ENCODE results near the gene GABARAPL1. TPM values are rescaled to one million over a fixed set of nuclear protein-coding genes. Genes with fewer than 3 reads are reported as not detected.

GABARAPL1 gene
- total and polyA plus RNA-seq, 2 of the 13 experiments (the other 11 are each of a cell fraction or from before 2014, with no cell fraction given) = 7.9 to 26.1 TPM

DNA sequence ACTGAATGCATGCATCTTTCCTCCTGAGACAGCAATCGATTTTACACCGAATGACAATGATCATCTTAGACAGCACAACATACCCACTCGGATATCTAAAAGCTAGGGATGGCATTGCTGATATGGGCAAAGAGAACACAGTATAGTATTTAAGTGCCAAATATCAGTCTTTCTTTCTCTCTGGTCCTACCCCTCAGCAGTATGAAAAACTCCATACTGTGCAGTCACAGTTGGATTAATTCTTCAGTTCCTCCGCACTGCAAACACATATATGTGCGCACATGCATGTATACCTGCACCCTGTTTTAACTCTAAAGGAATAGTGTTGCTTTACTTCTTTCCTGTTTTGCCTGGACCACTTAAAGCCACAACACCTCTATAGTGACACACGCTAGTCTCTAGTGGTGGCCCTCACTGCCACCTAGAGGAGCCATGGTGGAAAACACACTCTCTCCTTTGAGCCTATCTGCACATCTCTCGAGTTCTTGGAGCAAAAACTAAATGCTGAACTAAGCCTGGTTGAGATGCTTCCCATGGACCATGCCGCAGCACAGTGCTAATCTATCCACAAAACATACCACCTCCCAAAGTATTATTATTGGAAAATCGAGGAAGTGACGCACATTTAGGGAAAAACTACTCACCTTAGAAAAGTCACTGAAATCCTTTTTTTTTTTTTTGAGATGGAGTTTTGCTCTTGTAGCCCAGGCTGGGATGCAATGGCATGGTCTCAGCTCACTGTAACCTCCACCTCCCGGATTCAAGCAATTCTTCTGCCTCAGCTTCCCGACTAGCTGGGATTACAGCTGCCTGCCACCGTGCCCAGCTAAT, 21.9 kb upstream of the GABARAPL1 start (continued):
- TF ChIP-seq, protein P1, sequence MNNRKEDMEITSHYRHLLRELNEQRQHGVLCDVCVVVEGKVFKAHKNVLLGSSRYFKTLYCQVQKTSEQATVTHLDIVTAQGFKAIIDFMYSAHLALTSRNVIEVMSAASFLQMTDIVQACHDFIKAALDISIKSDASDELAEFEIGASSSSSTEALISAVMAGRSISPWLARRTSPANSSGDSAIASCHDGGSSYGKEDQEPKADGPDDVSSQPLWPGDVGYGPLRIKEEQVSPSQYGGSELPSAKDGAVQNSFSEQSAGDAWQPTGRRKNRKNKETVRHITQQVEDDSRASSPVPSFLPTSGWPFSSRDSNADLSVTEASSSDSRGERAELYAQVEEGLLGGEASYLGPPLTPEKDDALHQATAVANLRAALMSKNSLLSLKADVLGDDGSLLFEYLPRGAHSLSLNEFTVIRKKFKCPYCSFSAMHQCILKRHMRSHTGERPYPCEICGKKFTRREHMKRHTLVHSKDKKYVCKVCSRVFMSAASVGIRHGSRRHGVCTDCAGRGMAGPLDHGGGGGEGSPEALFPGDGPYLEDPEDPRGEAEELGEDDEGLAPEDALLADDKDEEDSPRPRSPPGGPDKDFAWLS (CRISPR knock-in tag; IDR thresholded peaks at IDR 0.05; ENCODE audit: borderline replicate concordance) = no peak
- no peak for TF ChIP-seq ARNT (IDR thresholded peaks at IDR 0.05)
- TF ChIP-seq MTA3 (CRISPR knock-in tag; IDR thresholded peaks at IDR 0.05) = no peak
- TF ChIP-seq, protein P2, sequence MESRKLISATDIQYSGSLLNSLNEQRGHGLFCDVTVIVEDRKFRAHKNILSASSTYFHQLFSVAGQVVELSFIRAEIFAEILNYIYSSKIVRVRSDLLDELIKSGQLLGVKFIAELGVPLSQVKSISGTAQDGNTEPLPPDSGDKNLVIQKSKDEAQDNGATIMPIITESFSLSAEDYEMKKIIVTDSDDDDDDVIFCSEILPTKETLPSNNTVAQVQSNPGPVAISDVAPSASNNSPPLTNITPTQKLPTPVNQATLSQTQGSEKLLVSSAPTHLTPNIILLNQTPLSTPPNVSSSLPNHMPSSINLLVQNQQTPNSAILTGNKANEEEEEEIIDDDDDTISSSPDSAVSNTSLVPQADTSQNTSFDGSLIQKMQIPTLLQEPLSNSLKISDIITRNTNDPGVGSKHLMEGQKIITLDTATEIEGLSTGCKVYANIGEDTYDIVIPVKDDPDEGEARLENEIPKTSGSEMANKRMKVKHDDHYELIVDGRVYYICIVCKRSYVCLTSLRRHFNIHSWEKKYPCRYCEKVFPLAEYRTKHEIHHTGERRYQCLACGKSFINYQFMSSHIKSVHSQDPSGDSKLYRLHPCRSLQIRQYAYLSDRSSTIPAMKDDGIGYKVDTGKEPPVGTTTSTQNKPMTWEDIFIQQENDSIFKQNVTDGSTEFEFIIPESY (CRISPR knock-in tag; IDR thresholded peaks at IDR 0.05) = no peak
- no peak for TF ChIP-seq IKZF1 (IDR thresholded peaks at IDR 0.05)
- no peak for TF ChIP-seq FOXC1 (CRISPR knock-in tag; IDR thresholded peaks at IDR 0.05; ENCODE audit: borderline replicate concordance)
- TF ChIP-seq FOXK2 (IDR thresholded peaks at IDR 0.05) = no peak
- TF ChIP-seq RXRB (CRISPR knock-in tag; IDR thresholded peaks at IDR 0.05; ENCODE audit: borderline replicate concordance) = no peak

DNA sequence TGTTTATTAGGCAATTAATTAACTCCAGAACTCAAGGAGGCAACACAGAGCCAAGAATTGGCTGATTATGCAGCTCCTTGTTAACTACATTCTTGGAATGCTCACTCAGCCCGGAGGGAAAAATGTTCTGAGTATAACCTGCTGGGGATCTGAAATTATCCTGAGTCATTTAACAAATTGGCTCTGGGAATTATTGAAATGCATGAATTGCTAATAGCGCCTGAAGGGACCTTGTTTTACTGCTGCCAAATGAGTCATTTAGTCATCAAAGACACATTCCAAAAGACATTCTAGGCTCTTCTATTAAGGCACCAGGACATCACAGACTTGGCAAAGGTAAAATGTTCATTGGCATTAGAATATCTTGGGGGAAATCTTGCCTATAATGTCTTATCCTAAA, 20.8 kb upstream of the GABARAPL1 start:
- FAIRE-seq = no peak
- DNase-seq (ENCODE audit: low spot score) = no peak
- TF ChIP-seq KDM4B (CRISPR knock-in tag; IDR thresholded peaks at IDR 0.05) (no peak), ZNF83 (CRISPR knock-in tag; IDR thresholded peaks at IDR 0.05; ENCODE audit: borderline replicate concordance) (no peak), ARID3A (IDR thresholded peaks at IDR 0.05; ENCODE audit: low read depth, low read length) (no peak), ZC3H13 (CRISPR knock-in tag; IDR thresholded peaks at IDR 0.05) (no peak)
- TF ChIP-seq, protein P3, sequence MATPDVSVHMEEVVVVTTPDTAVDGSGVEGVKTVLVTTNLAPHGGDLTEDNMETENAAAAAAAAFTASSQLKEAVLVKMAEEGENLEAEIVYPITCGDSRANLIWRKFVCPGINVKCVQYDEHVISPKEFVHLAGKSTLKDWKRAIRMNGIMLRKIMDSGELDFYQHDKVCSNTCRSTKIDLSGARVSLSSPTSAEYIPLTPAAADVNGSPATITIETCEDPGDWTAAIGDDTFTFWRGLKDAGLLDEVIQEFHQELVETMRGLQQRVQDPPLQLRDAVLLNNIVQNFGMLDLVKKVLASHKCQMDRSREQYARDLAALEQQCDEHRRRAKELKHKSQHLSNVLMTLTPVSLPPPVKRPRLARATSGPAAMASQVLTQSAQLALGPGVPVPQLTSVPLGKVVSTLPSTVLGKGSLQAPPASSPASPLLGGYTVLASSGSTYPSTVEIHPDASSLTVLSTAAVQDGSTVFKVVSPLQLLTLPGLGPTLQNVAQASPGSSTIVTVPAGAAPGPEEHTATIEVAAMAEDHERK (CRISPR knock-in tag; IDR thresholded peaks at IDR 0.05; ENCODE audit: low read depth) = no peak
- ChIA-PET CTCF (ENCODE audit: low intra/inter-chr PET ratio, low total read pairs) (interaction anchor here (1.9 kb wide), 1 partner anchor 39 kb away, joined by 19 read pairs; no protein-coding TSS in a partner anchor), POLR2A (no interaction called here)
- intact Hi-C loops (cut with micrococcal nuclease; ENCODE audit: unreplicated experiment) (loop anchor here (2.0 kb wide), 1 partner anchor 39 kb away; no protein-coding TSS in a partner anchor), in situ Hi-C loops (cut with HindIII; ENCODE audit: extremely low pct_ligation_motif_present, low pct_unique_long_range_greater_than_20kb) (no loop called here)
- 0% methylated on average over 2 of the region's 2 CpGs for WGBS (ENCODE audit: low lambda C conversion rate)
- no peak for ATAC-seq
- H3K79me2 ChIP-seq (ENCODE audit: insufficient read depth, low read length) = no peaks in the 10 kb centered on the region
- H3K27ac ChIP-seq (ENCODE audit: extremely low read length, insufficient read depth, low read length) = no peak overlapping the region
- H3K4me1 ChIP-seq (ENCODE audit: insufficient read depth, low read length) = no peaks in the 10 kb centered on the region
- H3K36me3 ChIP-seq (replicated peaks in 1 of 2; ENCODE audit: control insufficient read depth in 1 of 2, insufficient read depth in 2 of 2, low read length in 2 of 2) = no peaks in the 10 kb centered on the region
- H2AFZ ChIP-seq (ENCODE audit: low read length) = no peak overlapping the region
- no TSS peak for BruUV-seq (replicated peaks)
- H3K4me2 ChIP-seq (ENCODE audit: low read depth, low read length) = no peak overlapping the region
- H3K27me3 ChIP-seq (ENCODE audit: control insufficient read depth in 1 of 2, insufficient read depth in 2 of 2, low read length in 2 of 2) = no peaks in the 10 kb centered on the region; a peak in 2 of 5 replicates
- no peaks in the 10 kb centered on the region for H3K9me3 ChIP-seq (ENCODE audit: low read length)
- H3K9ac ChIP-seq (ENCODE audit: insufficient read depth, low read depth, low read length) = no peak overlapping the region
- no peak overlapping the region for H3K4me3 ChIP-seq (replicated peaks in 1 of 3; ENCODE audit: insufficient read depth in 1 of 3, low read depth in 2 of 3, low read length in 3 of 3)
- H4K20me1 ChIP-seq (ENCODE audit: insufficient read depth, low read length) = no peaks in the 10 kb centered on the region
